OCI-M2 (cell line): Measurements from ENCODE around the gene SORBS1.

ENCODE experiments used
- DNase-seq: peaks from one replicate; lab custom pipeline; 2025; ENCODE audit not compliant: unreplicated experiment; lab: John Stamatoyannopoulos, UW

SORBS1 gene

GRCh38 chr10:95442341-95442740, 118.8 kb downstream of the SORBS1 start:
- DNase-seq: no peak

GRCh38 chr10:95441547-95441923, 119.6 kb downstream of the SORBS1 start:
- DNase-seq: no peak

- no peak for DNase-seq
Measured at GRCh38 chr10:95440756-95441546, 120.2 kb downstream of the SORBS1 start.

GRCh38 chr10:95440038-95440725, 121.0 kb downstream of the SORBS1 start:
- no peak for DNase-seq

- no peak for DNase-seq
Measured at GRCh38 chr10:95438781-95439180, 122.4 kb downstream of the SORBS1 start.

- no peak for DNase-seq
Measured at GRCh38 chr10:95437669-95438068, 123.5 kb downstream of the SORBS1 start.

- no peak for DNase-seq
Measured at GRCh38 chr10:95435548-95436279, 125.5 kb downstream of the SORBS1 start.

GRCh38 chr10:95434583-95434982, 126.6 kb downstream of the SORBS1 start:
- DNase-seq: no peak

- DNase-seq: no peak
Measured at GRCh38 chr10:95431900-95432342, 129.2 kb downstream of the SORBS1 start.

- DNase-seq: no peak
Measured at GRCh38 chr10:95430231-95430951, 130.8 kb downstream of the SORBS1 start.

- no peak for DNase-seq
Measured at GRCh38 chr10:95429639-95430038, 131.5 kb downstream of the SORBS1 start.

GRCh38 chr10:95428701-95429100, 132.5 kb downstream of the SORBS1 start:
- no peak for DNase-seq

GRCh38 chr10:95426482-95426881, 134.7 kb downstream of the SORBS1 start:
- no peak for DNase-seq

GRCh38 chr10:95425592-95426465, 135.3 kb downstream of the SORBS1 start:
- DNase-seq: no peak

- no peak for DNase-seq
Measured at GRCh38 chr10:95423164-95424005, 137.8 kb downstream of the SORBS1 start.

- DNase-seq: no peak
Measured at GRCh38 chr10:95422233-95422632, 138.9 kb downstream of the SORBS1 start.

- no peak for DNase-seq
Measured at GRCh38 chr10:95421782-95422181, 139.4 kb downstream of the SORBS1 start.

GRCh38 chr10:95419399-95419798, 141.8 kb downstream of the SORBS1 start:
- no peak for DNase-seq

- DNase-seq: no peak
Measured at GRCh38 chr10:95416973-95417372, 144.2 kb downstream of the SORBS1 start.
